HG03521 (cell line): ENCODE results near the gene ASPG.

ENCODE experiments used
- ATAC-seq: cut with Tn5 transposase; IDR thresholded peaks from one replicate; pipeline ENCODE4 v1.9.1; 2021; ENCODE audit warnings: mild to moderate bottlenecking, moderate library complexity; ENCODE audit not compliant: unreplicated experiment

Gene ASPG

GRCh38 chr14:104085032-104085888 is at the start of gene ASPG:
Gene ASPG, plus strand, starts transcription at chr14:104085700. Its CDS starts 71 bp downstream, at chr14:104085771.
- ATAC-seq: no peak

- no peak for ATAC-seq
These were observed 49.3 kb upstream of the ASPG start for GRCh38 chr14:104036212-104036611.

GRCh38 chr14:104037074-104037473 is 48.4 kb upstream of the ASPG start:
- ATAC-seq: no peak

- ATAC-seq: no peak
These were observed 47.6 kb upstream of the ASPG start for GRCh38 chr14:104037903-104038302.

GRCh38 chr14:104039214-104039613 is 46.3 kb upstream of the ASPG start:
- ATAC-seq: no peak

GRCh38 chr14:104040539-104040938 is 45.0 kb upstream of the ASPG start:
- no peak for ATAC-seq

- no peak for ATAC-seq
These were observed 43.9 kb upstream of the ASPG start for GRCh38 chr14:104041430-104042104.

GRCh38 chr14:104044016-104044415 is 41.5 kb upstream of the ASPG start:
- no peak for ATAC-seq

GRCh38 chr14:104047761-104048160 is 37.7 kb upstream of the ASPG start:
- no peak for ATAC-seq

- no peak for ATAC-seq
These were observed 36.6 kb upstream of the ASPG start for GRCh38 chr14:104048758-104049507.

GRCh38 chr14:104049576-104050240 is 35.8 kb upstream of the ASPG start:
- ATAC-seq: no peak

GRCh38 chr14:104051092-104051813 is 34.2 kb upstream of the ASPG start:
- ATAC-seq: no peak

GRCh38 chr14:104054222-104054905 is 31.1 kb upstream of the ASPG start:
- no peak for ATAC-seq

GRCh38 chr14:104062281-104062680 is 23.2 kb upstream of the ASPG start:
- ATAC-seq: no peak

- ATAC-seq: no peak
These were observed 21.5 kb upstream of the ASPG start for GRCh38 chr14:104064003-104064402.

GRCh38 chr14:104066279-104066678 is 19.2 kb upstream of the ASPG start:
- no peak for ATAC-seq

GRCh38 chr14:104066719-104067295 is 18.7 kb upstream of the ASPG start:
- ATAC-seq: no peak

GRCh38 chr14:104069541-104069940 is 16.0 kb upstream of the ASPG start:
- ATAC-seq: no peak

GRCh38 chr14:104072586-104072985 is 12.9 kb upstream of the ASPG start:
- no peak for ATAC-seq
